RCC 7860 (cell line): Measurements from ENCODE around the gene F2R.
A peak's percentile ranks its signal among the peaks of the same experiment; 100 is the strongest.
"Not testable (repeated sequence)": the region's sequence is repeated elsewhere in the genome, so short reads cannot be mapped to it uniquely, and the experiment has no call there.

Experiments used
- DNase-seq: peaks from one replicate; pipeline ENCODE4 v3.0.0-alpha.2; 2015; ENCODE audit warnings: low spot score
- FAIRE-seq: peaks from 2 replicates; lab custom pipeline; 2012; peaks lifted over from hg19 to GRCh38; lab: Jason Lieb, UNC

The F2R gene

GRCh38 chr5:76747706-76748105, 31.8 kb downstream of the F2R start:
- DNase-seq, result no peak
- FAIRE-seq, result no peak

- no peak for FAIRE-seq
- DNase-seq, result no peak
Measured at GRCh38 chr5:76751291-76751690, 35.4 kb downstream of the F2R start.

GRCh38 chr5:76754668-76755078, 38.7 kb downstream of the F2R start:
- no peak for DNase-seq
- no peak for FAIRE-seq

- FAIRE-seq (no peak), DNase-seq (no peak)
Measured at GRCh38 chr5:76755779-76756637, 40.1 kb downstream of the F2R start.

GRCh38 chr5:76757049-76757448, 41.1 kb downstream of the F2R start:
- DNase-seq (no peak), FAIRE-seq (peak; percentile 70)

GRCh38 chr5:76761118-76761517, 45.2 kb downstream of the F2R start:
- DNase-seq, FAIRE-seq: not testable (repeated sequence)

GRCh38 chr5:76762484-76762883, 46.6 kb downstream of the F2R start:
- DNase-seq (no peak), FAIRE-seq (no peak)

- FAIRE-seq (no peak), DNase-seq (no peak)
Measured at GRCh38 chr5:76763136-76763535, 47.2 kb downstream of the F2R start.

- DNase-seq, result no peak
- FAIRE-seq, result no peak
Measured at GRCh38 chr5:76764374-76764773, 48.4 kb downstream of the F2R start.

GRCh38 chr5:76765249-76765648, 49.3 kb downstream of the F2R start:
- DNase-seq, result no peak
- no peak for FAIRE-seq

- no peak for FAIRE-seq
- no peak for DNase-seq
Measured at GRCh38 chr5:76766746-76767145, 50.8 kb downstream of the F2R start.

GRCh38 chr5:76771041-76771440, 55.1 kb downstream of the F2R start:
- not testable (repeated sequence) for FAIRE-seq, DNase-seq

GRCh38 chr5:76771705-76772405, 55.9 kb downstream of the F2R start:
- DNase-seq (no peak), FAIRE-seq (no peak)

GRCh38 chr5:76775921-76776320, 60.0 kb downstream of the F2R start:
- no peak for FAIRE-seq
- no peak for DNase-seq

- DNase-seq (no peak), FAIRE-seq (no peak)
Measured at GRCh38 chr5:76776391-76776790, 60.5 kb downstream of the F2R start.

GRCh38 chr5:76780616-76781015, 64.7 kb downstream of the F2R start:
- DNase-seq, FAIRE-seq: not testable (repeated sequence)

GRCh38 chr5:76781775-76782174, 65.8 kb downstream of the F2R start:
- no peak for FAIRE-seq
- no peak for DNase-seq

- FAIRE-seq (no peak), DNase-seq (no peak)
Measured at GRCh38 chr5:76782444-76782843, 66.5 kb downstream of the F2R start.
